ENCODE results near the gene EDIL3.
"Not testable (repeated sequence)": the region's sequence is repeated elsewhere in the genome, so short reads cannot be mapped to it uniquely, and the experiment has no call there.

Gene EDIL3

DNA sequence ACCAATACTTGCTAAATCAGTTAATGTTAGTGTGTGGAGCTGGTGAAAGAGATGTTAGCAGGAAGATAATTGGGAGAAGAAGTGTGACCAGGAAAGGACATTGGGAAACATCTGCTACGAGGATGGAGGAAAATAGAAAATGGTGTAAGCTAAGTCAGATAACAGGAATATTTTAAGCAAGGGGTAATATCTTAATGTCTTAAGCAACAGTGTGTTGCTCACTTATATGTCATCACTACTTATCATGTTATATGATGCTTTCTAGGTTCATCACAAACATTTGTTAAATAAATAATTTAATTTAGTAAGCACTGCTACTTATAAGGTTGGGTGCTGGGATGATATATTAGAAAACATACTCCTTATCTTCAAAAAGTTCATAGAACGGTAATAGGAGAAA, 326.1 kb downstream of the EDIL3 start:
- Histone ChIP-seq H3K4me3 (ENCODE audit: low read length in 2 of 2) (no peak overlapping the region), H3K4me1 (ENCODE audit: control insufficient read depth in 2 of 2, insufficient read depth in 2 of 2, low read length in 2 of 2) (no peaks in the 10 kb centered on the region), H3K9ac (ENCODE audit: low read depth in 1 of 2, low read length in 2 of 2) (no peak overlapping the region), H3K36me3 (ENCODE audit: control insufficient read depth in 2 of 2, insufficient read depth in 2 of 2, low read length in 2 of 2) (peaks cover 0 to 4% of the 10 kb centered on the region in 2 donors), H3K27me3 (ENCODE audit: control insufficient read depth in 2 of 2, insufficient read depth in 2 of 2, low read length in 2 of 2) (no peaks in the 10 kb centered on the region), H3K27ac (ENCODE audit: low read depth in 2 of 2, low read length in 2 of 2) (no peak overlapping the region), H3K9me3 (ENCODE audit: control insufficient read depth in 2 of 2, low read length in 2 of 2) (no peaks in the 10 kb centered on the region)

GRCh38 chr5:84057211-84057610, 327.5 kb downstream of the EDIL3 start:
- H3K27me3 ChIP-seq (ENCODE audit: control insufficient read depth in 2 of 2, insufficient read depth in 2 of 2, low read length in 2 of 2), result no peaks in the 10 kb centered on the region
- no peak overlapping the region for H3K27ac ChIP-seq (ENCODE audit: low read depth in 2 of 2, low read length in 2 of 2)
- peaks cover 0 to 4% of the 10 kb centered on the region in 2 donors for H3K36me3 ChIP-seq (ENCODE audit: control insufficient read depth in 2 of 2, insufficient read depth in 2 of 2, low read length in 2 of 2)
- H3K4me1 ChIP-seq (ENCODE audit: control insufficient read depth in 2 of 2, insufficient read depth in 2 of 2, low read length in 2 of 2), result no peaks in the 10 kb centered on the region
- no peak overlapping the region for H3K4me3 ChIP-seq (ENCODE audit: low read length in 2 of 2)
- no peaks in the 10 kb centered on the region for H3K9me3 ChIP-seq (ENCODE audit: control insufficient read depth in 2 of 2, low read length in 2 of 2)
- no peak overlapping the region for H3K9ac ChIP-seq (ENCODE audit: low read depth in 1 of 2, low read length in 2 of 2)

- Histone ChIP-seq H3K4me1 (ENCODE audit: control insufficient read depth in 2 of 2, insufficient read depth in 2 of 2, low read length in 2 of 2) (no peaks in the 10 kb centered on the region), H3K27ac (ENCODE audit: low read depth in 2 of 2, low read length in 2 of 2) (no peak overlapping the region)
Observed at GRCh38 chr5:84045964-84046363, 338.7 kb downstream of the EDIL3 start.

GRCh38 chr5:84036842-84037241, 347.8 kb downstream of the EDIL3 start:
- H3K4me1 ChIP-seq (ENCODE audit: control insufficient read depth in 2 of 2, insufficient read depth in 2 of 2, low read length in 2 of 2), result no peaks in the 10 kb centered on the region
- no peak overlapping the region for H3K9ac ChIP-seq (ENCODE audit: low read depth in 1 of 2, low read length in 2 of 2)
- no peak overlapping the region for H3K27ac ChIP-seq (ENCODE audit: low read depth in 2 of 2, low read length in 2 of 2)
- H3K4me3 ChIP-seq (ENCODE audit: low read length in 2 of 2), result no peak overlapping the region
- no peaks in the 10 kb centered on the region for H3K9me3 ChIP-seq (ENCODE audit: control insufficient read depth in 2 of 2, low read length in 2 of 2)
- H3K36me3 ChIP-seq (ENCODE audit: control insufficient read depth in 2 of 2, insufficient read depth in 2 of 2, low read length in 2 of 2), result no peaks in the 10 kb centered on the region
- H3K27me3 ChIP-seq (ENCODE audit: control insufficient read depth in 2 of 2, insufficient read depth in 2 of 2, low read length in 2 of 2), result no peaks in the 10 kb centered on the region

More at GRCh38 chr5:84045964-84046363, 338.7 kb downstream of the EDIL3 start:
- Histone ChIP-seq H3K9me3 (ENCODE audit: control insufficient read depth in 2 of 2, low read length in 2 of 2) (no peaks in the 10 kb centered on the region), H3K4me3 (ENCODE audit: low read length in 2 of 2) (no peak overlapping the region), H3K27me3 (ENCODE audit: control insufficient read depth in 2 of 2, insufficient read depth in 2 of 2, low read length in 2 of 2) (no peaks in the 10 kb centered on the region), H3K36me3 (ENCODE audit: control insufficient read depth in 2 of 2, insufficient read depth in 2 of 2, low read length in 2 of 2) (peaks cover 0 to 4% of the 10 kb centered on the region in 2 donors), H3K9ac (ENCODE audit: low read depth in 1 of 2, low read length in 2 of 2) (no peak overlapping the region)

DNA sequence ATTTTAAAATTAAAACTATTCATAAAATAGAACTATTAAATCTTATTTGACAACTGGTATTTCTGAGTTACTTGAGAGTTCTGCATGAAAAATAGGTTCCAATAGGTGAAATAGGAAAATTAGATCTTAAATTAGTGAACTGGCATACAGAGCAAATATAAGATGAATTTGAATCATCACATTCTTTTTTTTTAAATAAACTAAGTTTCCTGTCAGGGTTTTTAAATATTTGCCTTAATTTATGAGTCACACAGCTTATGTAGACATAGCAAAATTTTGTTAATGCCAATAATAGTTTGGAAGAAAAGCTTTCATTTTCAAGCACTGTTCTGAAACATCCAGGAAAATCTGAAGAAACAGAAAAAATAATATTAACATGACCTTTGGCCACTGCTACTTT, 352.4 kb downstream of the EDIL3 start:
- Histone ChIP-seq H3K27ac (ENCODE audit: low read depth in 2 of 2, low read length in 2 of 2) (no peak overlapping the region), H3K9ac (ENCODE audit: low read depth in 1 of 2, low read length in 2 of 2) (no peak overlapping the region), H3K27me3 (ENCODE audit: control insufficient read depth in 2 of 2, insufficient read depth in 2 of 2, low read length in 2 of 2) (no peaks in the 10 kb centered on the region), H3K4me1 (ENCODE audit: control insufficient read depth in 2 of 2, insufficient read depth in 2 of 2, low read length in 2 of 2) (no peaks in the 10 kb centered on the region), H3K4me3 (ENCODE audit: low read length in 2 of 2) (no peak overlapping the region), H3K9me3 (ENCODE audit: control insufficient read depth in 2 of 2, low read length in 2 of 2) (no peaks in the 10 kb centered on the region), H3K36me3 (ENCODE audit: control insufficient read depth in 2 of 2, insufficient read depth in 2 of 2, low read length in 2 of 2) (no peaks in the 10 kb centered on the region)

GRCh38 chr5:84028093-84028492, 356.6 kb downstream of the EDIL3 start:
- Histone ChIP-seq H3K9me3 (ENCODE audit: control insufficient read depth in 2 of 2, low read length in 2 of 2) (no peaks in the 10 kb centered on the region), H3K27ac (ENCODE audit: low read depth in 2 of 2, low read length in 2 of 2) (no peak overlapping the region), H3K4me3 (ENCODE audit: low read length in 2 of 2) (no peak overlapping the region), H3K4me1 (ENCODE audit: control insufficient read depth in 2 of 2, insufficient read depth in 2 of 2, low read length in 2 of 2) (no peaks in the 10 kb centered on the region), H3K36me3 (ENCODE audit: control insufficient read depth in 2 of 2, insufficient read depth in 2 of 2, low read length in 2 of 2) (no peaks in the 10 kb centered on the region), H3K9ac (ENCODE audit: low read depth in 1 of 2, low read length in 2 of 2) (no peak overlapping the region), H3K27me3 (ENCODE audit: control insufficient read depth in 2 of 2, insufficient read depth in 2 of 2, low read length in 2 of 2) (no peaks in the 10 kb centered on the region)

DNA sequence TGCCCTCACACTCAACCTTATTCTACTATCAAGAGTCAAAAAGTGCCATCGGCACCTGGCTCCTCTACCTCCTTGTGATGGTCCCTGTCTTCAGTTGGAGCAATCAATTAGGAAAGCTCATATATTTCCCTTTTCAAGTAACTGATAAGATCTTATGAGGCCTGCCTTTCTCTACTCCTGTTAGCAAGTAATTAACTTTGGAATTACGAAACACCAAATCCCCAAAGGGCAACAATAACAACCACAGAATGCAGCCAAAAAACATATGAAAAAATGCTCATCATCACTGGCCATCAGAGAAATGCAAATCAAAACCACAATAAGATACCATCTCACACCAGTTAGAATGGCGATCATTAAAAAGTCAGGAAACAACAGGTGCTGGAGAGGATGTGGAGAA, 366.2 kb downstream of the EDIL3 start:
- not testable (repeated sequence) for H3K27ac ChIP-seq (ENCODE audit: low read depth in 2 of 2, low read length in 2 of 2); H3K4me1 ChIP-seq (ENCODE audit: control insufficient read depth in 2 of 2, insufficient read depth in 2 of 2, low read length in 2 of 2); H3K4me3 ChIP-seq (ENCODE audit: low read length in 2 of 2); H3K36me3 ChIP-seq (ENCODE audit: control insufficient read depth in 2 of 2, insufficient read depth in 2 of 2, low read length in 2 of 2); H3K9me3 ChIP-seq (ENCODE audit: control insufficient read depth in 2 of 2, low read length in 2 of 2); H3K27me3 ChIP-seq (ENCODE audit: control insufficient read depth in 2 of 2, insufficient read depth in 2 of 2, low read length in 2 of 2); H3K9ac ChIP-seq (ENCODE audit: low read depth in 1 of 2, low read length in 2 of 2)

GRCh38 chr5:84017523-84018172, 367.0 kb downstream of the EDIL3 start:
- H3K27ac ChIP-seq (ENCODE audit: low read depth in 2 of 2, low read length in 2 of 2), result no peak overlapping the region
- H3K4me1 ChIP-seq (ENCODE audit: control insufficient read depth in 2 of 2, insufficient read depth in 2 of 2, low read length in 2 of 2), result no peaks in the 10 kb centered on the region
- no peaks in the 10 kb centered on the region for H3K9me3 ChIP-seq (ENCODE audit: control insufficient read depth in 2 of 2, low read length in 2 of 2)
- H3K27me3 ChIP-seq (ENCODE audit: control insufficient read depth in 2 of 2, insufficient read depth in 2 of 2, low read length in 2 of 2), result no peaks in the 10 kb centered on the region
- no peak overlapping the region for H3K9ac ChIP-seq (ENCODE audit: low read depth in 1 of 2, low read length in 2 of 2)
- no peak overlapping the region for H3K4me3 ChIP-seq (ENCODE audit: low read length in 2 of 2)
- no peaks in the 10 kb centered on the region for H3K36me3 ChIP-seq (ENCODE audit: control insufficient read depth in 2 of 2, insufficient read depth in 2 of 2, low read length in 2 of 2)

GRCh38 chr5:84016085-84016484, 368.6 kb downstream of the EDIL3 start:
- Histone ChIP-seq H3K9me3 (ENCODE audit: control insufficient read depth in 2 of 2, low read length in 2 of 2) (no peaks in the 10 kb centered on the region), H3K36me3 (ENCODE audit: control insufficient read depth in 2 of 2, insufficient read depth in 2 of 2, low read length in 2 of 2) (no peaks in the 10 kb centered on the region), H3K27ac (ENCODE audit: low read depth in 2 of 2, low read length in 2 of 2) (no peak overlapping the region), H3K4me3 (ENCODE audit: low read length in 2 of 2) (no peak overlapping the region), H3K9ac (ENCODE audit: low read depth in 1 of 2, low read length in 2 of 2) (no peak overlapping the region), H3K4me1 (ENCODE audit: control insufficient read depth in 2 of 2, insufficient read depth in 2 of 2, low read length in 2 of 2) (no peaks in the 10 kb centered on the region), H3K27me3 (ENCODE audit: control insufficient read depth in 2 of 2, insufficient read depth in 2 of 2, low read length in 2 of 2) (no peaks in the 10 kb centered on the region)

DNA sequence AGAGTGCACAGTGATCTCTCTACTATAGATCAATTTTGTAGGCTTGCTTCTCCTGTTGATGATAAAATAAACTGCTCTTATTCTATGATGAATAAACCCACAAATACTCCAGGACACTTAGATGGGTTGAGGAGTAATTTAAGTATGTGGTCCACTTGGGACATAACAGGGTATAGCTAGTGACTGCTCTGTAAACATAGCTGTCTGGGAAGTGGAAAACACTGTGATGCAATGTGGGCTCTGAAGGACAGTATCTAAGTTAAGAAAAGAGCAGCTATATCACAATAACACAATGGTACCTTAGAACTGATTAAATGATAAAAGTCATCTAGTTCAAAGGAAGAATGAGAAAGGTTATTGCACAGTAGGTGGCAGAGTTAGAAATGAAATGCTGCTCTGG, 369.7 kb downstream of the EDIL3 start:
- H3K9me3 ChIP-seq (ENCODE audit: control insufficient read depth in 2 of 2, low read length in 2 of 2), result no peaks in the 10 kb centered on the region
- H3K4me3 ChIP-seq (ENCODE audit: low read length in 2 of 2), result no peak overlapping the region
- H3K27me3 ChIP-seq (ENCODE audit: control insufficient read depth in 2 of 2, insufficient read depth in 2 of 2, low read length in 2 of 2), result no peaks in the 10 kb centered on the region
- no peak overlapping the region for H3K27ac ChIP-seq (ENCODE audit: low read depth in 2 of 2, low read length in 2 of 2)
- H3K4me1 ChIP-seq (ENCODE audit: control insufficient read depth in 2 of 2, insufficient read depth in 2 of 2, low read length in 2 of 2), result no peaks in the 10 kb centered on the region
- no peak overlapping the region for H3K9ac ChIP-seq (ENCODE audit: low read depth in 1 of 2, low read length in 2 of 2)
- no peaks in the 10 kb centered on the region for H3K36me3 ChIP-seq (ENCODE audit: control insufficient read depth in 2 of 2, insufficient read depth in 2 of 2, low read length in 2 of 2)

DNA sequence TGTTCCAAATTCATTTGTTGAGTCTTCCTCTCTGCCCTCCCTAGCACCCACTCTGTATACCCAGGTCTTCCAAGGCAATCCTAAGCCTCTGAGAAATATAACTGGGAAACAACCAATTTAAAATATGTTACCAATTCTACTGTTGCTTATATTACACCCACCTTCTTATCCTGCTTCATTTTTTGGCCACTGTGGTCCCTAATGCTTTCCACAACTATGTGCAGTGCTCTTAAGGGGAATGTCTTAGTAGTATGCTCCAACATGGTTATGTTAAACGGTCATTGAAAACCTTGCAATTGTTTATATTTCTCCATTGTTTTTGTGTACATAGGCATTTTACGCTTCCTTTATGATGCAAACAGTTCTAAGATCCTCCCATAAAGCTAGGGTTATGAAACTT, 390.9 kb downstream of the EDIL3 start:
- Histone ChIP-seq H3K27ac (ENCODE audit: low read depth in 2 of 2, low read length in 2 of 2) (no peak overlapping the region), H3K4me1 (ENCODE audit: control insufficient read depth in 2 of 2, insufficient read depth in 2 of 2, low read length in 2 of 2) (no peaks in the 10 kb centered on the region), H3K4me3 (ENCODE audit: low read length in 2 of 2) (no peak overlapping the region), H3K9ac (ENCODE audit: low read depth in 1 of 2, low read length in 2 of 2) (no peak overlapping the region), H3K27me3 (ENCODE audit: control insufficient read depth in 2 of 2, insufficient read depth in 2 of 2, low read length in 2 of 2) (no peaks in the 10 kb centered on the region), H3K9me3 (ENCODE audit: control insufficient read depth in 2 of 2, low read length in 2 of 2) (no peaks in the 10 kb centered on the region), H3K36me3 (ENCODE audit: control insufficient read depth in 2 of 2, insufficient read depth in 2 of 2, low read length in 2 of 2) (no peaks in the 10 kb centered on the region)

Measured in mucosa of rectum (tissue), 2 donors.